ENCODE measurements around the gene SOWAHD.

GRCh38 chrX:119729408-119730201 lies 28.8 kb upstream of the SOWAHD start:
- TF ChIP-seq, protein P1, sequence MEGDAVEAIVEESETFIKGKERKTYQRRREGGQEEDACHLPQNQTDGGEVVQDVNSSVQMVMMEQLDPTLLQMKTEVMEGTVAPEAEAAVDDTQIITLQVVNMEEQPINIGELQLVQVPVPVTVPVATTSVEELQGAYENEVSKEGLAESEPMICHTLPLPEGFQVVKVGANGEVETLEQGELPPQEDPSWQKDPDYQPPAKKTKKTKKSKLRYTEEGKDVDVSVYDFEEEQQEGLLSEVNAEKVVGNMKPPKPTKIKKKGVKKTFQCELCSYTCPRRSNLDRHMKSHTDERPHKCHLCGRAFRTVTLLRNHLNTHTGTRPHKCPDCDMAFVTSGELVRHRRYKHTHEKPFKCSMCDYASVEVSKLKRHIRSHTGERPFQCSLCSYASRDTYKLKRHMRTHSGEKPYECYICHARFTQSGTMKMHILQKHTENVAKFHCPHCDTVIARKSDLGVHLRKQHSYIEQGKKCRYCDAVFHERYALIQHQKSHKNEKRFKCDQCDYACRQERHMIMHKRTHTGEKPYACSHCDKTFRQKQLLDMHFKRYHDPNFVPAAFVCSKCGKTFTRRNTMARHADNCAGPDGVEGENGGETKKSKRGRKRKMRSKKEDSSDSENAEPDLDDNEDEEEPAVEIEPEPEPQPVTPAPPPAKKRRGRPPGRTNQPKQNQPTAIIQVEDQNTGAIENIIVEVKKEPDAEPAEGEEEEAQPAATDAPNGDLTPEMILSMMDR (IDR thresholded peaks at IDR 0.05) = peak; percentile 71
- no peak for TF ChIP-seq EZH2 (IDR thresholded peaks at IDR 0.05; ENCODE audit: borderline replicate concordance, insufficient read depth, low read depth, low read length, poor library complexity, severe bottlenecking)

Measured in B cell (primary cell).